IPS-11a (cell line): ENCODE results near the gene TSHZ2.
"Not testable (repeated sequence)": the region's sequence is repeated elsewhere in the genome, so short reads cannot be mapped to it uniquely, and the experiment has no call there.

Source experiments
- H3K4me3 ChIP-seq: one replicate; pipeline ENCODE4 v1.5.1; 2013; ENCODE audit warnings: low read depth, low read length, control low read depth

Gene TSHZ2

GRCh38 chr20:53487461-53488200, 515.5 kb downstream of the TSHZ2 start:
- H3K4me3 ChIP-seq = no peak overlapping the region

DNA sequence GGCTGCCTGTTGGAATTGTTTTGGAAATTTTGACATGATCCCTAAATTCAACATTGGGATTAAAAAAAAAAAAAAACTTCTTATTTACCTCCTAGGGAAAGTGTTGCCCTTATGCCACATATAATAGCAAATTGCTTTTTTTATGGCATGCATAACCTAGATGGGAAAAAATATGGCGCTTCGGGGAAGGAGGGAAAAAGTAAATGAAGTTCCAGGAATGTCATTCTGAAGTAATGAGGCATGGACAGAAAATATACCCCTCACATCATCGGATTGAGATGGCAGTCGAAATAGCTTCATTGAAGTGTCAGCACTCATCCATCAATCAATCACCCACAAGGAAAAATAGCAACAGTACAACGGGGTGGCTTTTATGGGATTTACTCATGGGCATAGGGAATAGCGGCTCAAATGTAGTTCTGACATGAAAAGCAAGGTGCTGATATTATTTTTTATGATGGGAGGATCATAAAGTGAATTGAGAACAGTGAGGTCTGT, 516.7 kb downstream of the TSHZ2 start:
- H3K4me3 ChIP-seq = no peak overlapping the region

DNA sequence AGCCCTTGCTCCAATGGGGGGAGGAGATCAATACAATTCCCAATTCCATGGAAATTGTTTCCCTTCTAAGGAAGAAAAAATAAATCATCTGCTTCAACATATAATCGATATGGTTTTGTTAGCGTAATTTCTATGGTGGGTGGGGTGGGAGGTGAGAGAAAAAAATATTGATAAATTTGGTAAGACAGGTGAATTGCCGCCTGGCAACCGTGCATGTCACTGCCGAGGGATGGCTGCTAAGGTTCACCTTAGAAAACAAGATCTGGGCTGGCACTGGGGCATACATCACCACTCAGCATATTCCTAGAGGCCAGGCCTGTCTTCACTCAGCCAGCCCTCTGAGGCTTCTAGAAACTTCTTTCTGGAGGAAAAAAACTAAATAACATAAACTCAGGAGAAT, 517.4 kb downstream of the TSHZ2 start:
- no peak overlapping the region for H3K4me3 ChIP-seq

DNA sequence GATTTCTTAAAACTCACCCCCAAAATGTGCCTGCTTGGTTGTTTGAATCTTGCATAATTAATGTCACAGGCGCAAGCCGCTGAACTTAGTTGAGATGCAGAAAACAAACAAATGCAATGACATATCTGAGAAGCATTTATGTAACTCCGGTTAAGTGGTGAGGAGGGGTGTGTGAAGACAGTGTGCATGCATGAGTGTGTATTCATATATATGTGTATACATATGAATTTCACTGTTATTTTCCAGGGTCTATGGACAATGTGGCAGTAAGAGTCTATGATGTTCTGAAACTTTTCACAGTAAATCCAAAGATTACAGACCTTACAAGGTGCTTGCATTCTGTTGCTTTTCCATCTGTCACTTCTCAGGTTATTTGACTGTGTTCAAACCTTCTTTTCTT, 518.5 kb downstream of the TSHZ2 start:
- H3K4me3 ChIP-seq = no peak overlapping the region

- H3K4me3 ChIP-seq = no peak overlapping the region
These were observed 519.3 kb downstream of the TSHZ2 start for GRCh38 chr20:53491462-53491861.

GRCh38 chr20:53492212-53492611, 520.1 kb downstream of the TSHZ2 start:
- H3K4me3 ChIP-seq = no peak overlapping the region

- no peak overlapping the region for H3K4me3 ChIP-seq
These were observed 521.2 kb downstream of the TSHZ2 start for GRCh38 chr20:53493311-53493857.

GRCh38 chr20:53494753-53495152, 522.6 kb downstream of the TSHZ2 start:
- H3K4me3 ChIP-seq = no peak overlapping the region

GRCh38 chr20:53495398-53496092, 523.4 kb downstream of the TSHZ2 start:
- H3K4me3 ChIP-seq = no peak overlapping the region

DNA sequence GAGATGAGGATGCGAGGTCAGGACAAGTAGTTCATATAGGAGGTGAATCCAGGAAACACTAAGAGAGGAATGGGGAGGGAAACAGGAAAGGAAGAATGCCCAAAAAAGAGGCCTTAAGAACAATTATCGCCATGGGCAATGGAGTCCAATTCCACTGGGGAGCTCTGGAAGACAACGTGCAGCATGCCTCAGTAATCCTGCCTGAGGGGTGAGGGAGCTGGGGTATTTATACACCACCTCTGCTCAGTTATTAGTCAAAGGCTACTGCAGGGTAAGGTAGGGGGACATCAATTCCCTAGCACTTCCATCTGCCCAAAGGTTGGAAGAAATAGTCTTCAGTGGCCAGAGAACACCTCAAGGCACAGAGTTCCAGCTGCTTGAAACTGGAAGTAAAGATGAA, 525.1 kb downstream of the TSHZ2 start:
- H3K4me3 ChIP-seq = no peak overlapping the region

GRCh38 chr20:53498341-53498740, 526.2 kb downstream of the TSHZ2 start:
- H3K4me3 ChIP-seq = no peak overlapping the region

DNA sequence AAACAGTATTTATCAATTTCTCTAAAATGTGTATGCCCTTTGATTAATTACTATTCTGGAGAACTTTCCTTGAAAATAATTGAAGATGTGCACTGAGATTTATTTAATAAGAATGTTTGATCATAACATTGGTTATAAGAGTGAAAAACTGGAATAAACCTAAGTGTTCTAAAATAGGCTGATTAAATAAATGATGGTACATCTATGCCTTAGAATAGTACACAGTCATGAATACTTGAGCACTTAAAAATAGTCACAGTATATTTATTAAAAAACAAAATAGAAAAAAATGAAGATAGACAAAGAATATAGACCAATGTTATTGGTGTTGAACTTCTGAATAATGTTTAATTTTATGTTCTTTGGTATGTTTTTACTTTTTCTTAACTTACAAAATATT, 528.5 kb downstream of the TSHZ2 start:
- no peak overlapping the region for H3K4me3 ChIP-seq

GRCh38 chr20:53502820-53503219, 530.7 kb downstream of the TSHZ2 start:
- H3K4me3 ChIP-seq = no peak overlapping the region

DNA sequence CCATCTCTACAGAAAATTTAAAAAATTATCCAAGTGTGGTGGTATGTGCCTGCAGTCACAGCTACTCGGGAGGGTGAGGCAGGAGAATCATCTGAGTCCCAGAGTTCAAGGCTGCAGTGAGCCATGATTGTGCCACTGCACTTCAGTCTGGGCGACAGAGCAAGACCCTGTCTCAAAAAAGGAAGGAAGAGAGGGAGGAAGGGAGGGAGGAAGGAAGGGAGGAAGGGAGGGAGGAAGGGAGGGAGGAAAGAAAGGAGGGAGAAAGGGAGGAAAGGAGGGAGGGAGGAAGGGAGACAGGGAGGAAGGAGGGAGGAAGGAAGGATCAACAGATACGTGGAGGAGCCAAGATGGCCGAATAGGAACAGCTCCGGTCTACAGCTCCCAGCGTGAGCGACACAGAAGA, 531.4 kb downstream of the TSHZ2 start:
- peak overlapping the region; percentile 27 for H3K4me3 ChIP-seq

DNA sequence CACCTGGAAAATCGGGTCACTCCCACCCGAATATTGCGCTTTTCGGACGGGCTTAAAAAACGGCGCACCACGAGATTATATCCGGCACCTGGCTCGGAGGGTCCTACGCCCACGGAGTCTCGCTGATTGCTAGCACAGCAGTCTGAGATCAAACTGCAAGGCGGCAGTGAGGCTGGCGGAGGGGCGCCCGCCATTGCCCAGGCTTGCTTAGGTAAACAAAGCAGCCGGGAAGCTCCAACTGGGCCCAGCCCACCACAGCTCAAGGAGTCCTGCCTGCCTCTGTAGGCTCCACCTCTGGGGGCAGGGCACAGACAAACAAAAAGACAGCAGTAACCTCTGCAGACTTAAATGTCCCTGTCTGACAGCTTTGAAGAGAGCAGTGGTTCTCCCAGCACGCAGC, 531.9 kb downstream of the TSHZ2 start:
- H3K4me3 ChIP-seq = not testable (repeated sequence)

DNA sequence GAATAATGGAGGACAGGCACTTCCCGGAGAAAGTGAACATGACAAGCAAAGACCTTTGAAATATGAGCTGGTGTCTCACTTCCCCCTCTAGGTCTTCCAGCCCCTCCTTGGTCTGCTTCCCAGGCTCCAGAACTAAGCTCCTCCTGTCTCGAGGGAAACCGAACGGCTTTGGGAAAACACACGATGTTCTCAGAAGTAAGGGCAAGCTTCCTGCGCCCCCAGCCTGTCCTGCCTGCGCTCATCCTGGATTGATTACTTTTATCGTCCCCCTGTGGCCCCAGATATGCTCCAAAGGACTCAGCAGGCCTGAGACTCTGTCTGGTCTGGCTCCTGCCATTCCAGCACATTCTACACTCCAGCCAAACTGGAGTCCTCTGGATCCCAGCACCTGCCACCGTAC, 538.1 kb downstream of the TSHZ2 start:
- no peak overlapping the region for H3K4me3 ChIP-seq

DNA sequence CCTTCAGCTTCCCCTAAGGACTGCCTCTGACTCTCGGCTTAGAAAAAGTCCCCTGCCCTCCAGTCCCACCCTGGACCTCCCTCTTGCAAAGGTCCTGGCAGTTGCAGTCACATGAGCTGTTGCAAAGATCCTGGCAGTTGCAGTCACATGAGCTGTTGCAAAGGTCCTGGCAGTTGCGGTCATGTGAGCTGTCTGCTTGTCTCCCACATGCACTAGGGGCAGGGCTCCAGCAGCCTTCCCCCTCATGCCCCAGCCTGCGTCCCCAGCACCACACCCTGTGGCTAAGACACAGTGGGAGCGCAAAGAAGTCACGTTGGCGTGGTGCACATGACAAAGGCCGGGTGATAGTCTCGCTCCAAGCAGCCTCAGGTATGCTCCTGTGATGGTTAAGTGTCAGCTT, 538.5 kb downstream of the TSHZ2 start:
- no peak overlapping the region for H3K4me3 ChIP-seq

- H3K4me3 ChIP-seq = no peak overlapping the region
These were observed 539.9 kb downstream of the TSHZ2 start for GRCh38 chr20:53512076-53512475.

- H3K4me3 ChIP-seq = no peak overlapping the region
These were observed 541.0 kb downstream of the TSHZ2 start for GRCh38 chr20:53513168-53513488.

DNA sequence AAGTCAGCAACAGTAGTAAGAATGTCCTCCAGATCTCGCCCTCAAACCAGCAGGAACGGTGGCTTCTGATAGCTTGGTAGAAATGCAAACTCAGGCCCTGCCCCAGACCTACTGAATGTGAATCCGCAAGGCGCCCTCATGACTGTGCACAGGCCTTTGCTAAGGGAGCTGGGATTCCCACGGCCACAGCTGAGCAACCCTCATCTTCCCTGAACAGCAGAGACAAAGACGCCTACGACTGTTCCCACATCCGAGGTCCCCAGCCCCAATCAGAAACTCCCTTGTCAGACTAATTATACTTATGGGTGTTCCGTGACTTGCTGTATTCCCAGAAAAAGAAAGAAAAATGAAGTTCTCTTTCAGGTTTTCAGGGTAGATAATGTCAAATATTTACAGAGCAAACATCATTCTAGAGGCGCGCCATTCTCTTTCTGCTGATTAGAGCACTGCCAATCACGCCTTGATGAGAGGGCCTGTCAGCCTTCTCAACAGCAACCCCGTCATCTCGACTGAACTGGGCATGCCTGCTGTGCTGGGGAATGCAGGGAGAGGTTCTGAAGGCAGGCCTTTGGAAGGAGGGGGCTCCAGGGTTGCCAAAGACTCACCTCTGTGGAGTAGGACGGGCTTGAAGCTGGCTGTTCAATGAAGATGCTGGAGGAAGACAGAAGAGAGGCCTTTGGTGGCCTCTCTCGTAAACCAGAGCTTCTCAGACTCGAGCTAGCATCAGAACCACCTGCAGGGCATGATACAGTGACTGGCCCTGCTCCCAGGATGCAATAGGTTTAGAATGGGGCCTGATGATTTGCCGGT, 541.5 kb downstream of the TSHZ2 start:
- H3K4me3 ChIP-seq = no peak overlapping the region

GRCh38 chr20:53515749-53516148, 543.6 kb downstream of the TSHZ2 start:
- no peak overlapping the region for H3K4me3 ChIP-seq
